Measurements from ENCODE around the gene CANT1.

Gene CANT1

GRCh38 chr17:79043191-79043930 is 33.8 kb upstream of the CANT1 start:
- no peak overlapping the region for H3K4me3 ChIP-seq (ENCODE audit: low read depth, low read length)
- DNase-seq (ENCODE audit: low read depth), result no peak
- TF ChIP-seq CTCF (conservative IDR thresholded peaks at IDR 0.05; ENCODE audit: low read depth, low read length), result no peak

- peak; percentile 73 for DNase-seq (ENCODE audit: low read depth)
- TF ChIP-seq CTCF (conservative IDR thresholded peaks at IDR 0.05; ENCODE audit: low read depth, low read length), result peak; percentile 91
- H3K4me3 ChIP-seq (ENCODE audit: low read depth, low read length), result no peak overlapping the region
Measured at GRCh38 chr17:79042421-79043190, 33.0 kb upstream of the CANT1 start.

- no peak for TF ChIP-seq CTCF (conservative IDR thresholded peaks at IDR 0.05; ENCODE audit: low read depth, low read length)
- DNase-seq (ENCODE audit: low read depth), result no peak
- H3K4me3 ChIP-seq (ENCODE audit: low read depth, low read length), result no peak overlapping the region
Measured at GRCh38 chr17:79041723-79042420, 32.3 kb upstream of the CANT1 start.

- no peak for TF ChIP-seq CTCF (conservative IDR thresholded peaks at IDR 0.05; ENCODE audit: low read depth, low read length)
- DNase-seq (ENCODE audit: low read depth), result no peak
- no peak overlapping the region for H3K4me3 ChIP-seq (ENCODE audit: low read depth, low read length)
Measured at GRCh38 chr17:79041041-79041570, 31.5 kb upstream of the CANT1 start.

- no peak overlapping the region for H3K4me3 ChIP-seq (ENCODE audit: low read depth, low read length)
- no peak for DNase-seq (ENCODE audit: low read depth)
- no peak for TF ChIP-seq CTCF (conservative IDR thresholded peaks at IDR 0.05; ENCODE audit: low read depth, low read length)
Measured at GRCh38 chr17:79039886-79040285, 30.3 kb upstream of the CANT1 start.

- no peak overlapping the region for H3K4me3 ChIP-seq (ENCODE audit: low read depth, low read length)
- no peak for DNase-seq (ENCODE audit: low read depth)
- TF ChIP-seq CTCF (conservative IDR thresholded peaks at IDR 0.05; ENCODE audit: low read depth, low read length), result no peak
Measured at GRCh38 chr17:79039171-79039570, 29.6 kb upstream of the CANT1 start.
